ENCODE measurements around the gene ZNF410.
A peak's percentile ranks its signal among the peaks of the same experiment; 100 is the strongest.

Gene ZNF410

DNA sequence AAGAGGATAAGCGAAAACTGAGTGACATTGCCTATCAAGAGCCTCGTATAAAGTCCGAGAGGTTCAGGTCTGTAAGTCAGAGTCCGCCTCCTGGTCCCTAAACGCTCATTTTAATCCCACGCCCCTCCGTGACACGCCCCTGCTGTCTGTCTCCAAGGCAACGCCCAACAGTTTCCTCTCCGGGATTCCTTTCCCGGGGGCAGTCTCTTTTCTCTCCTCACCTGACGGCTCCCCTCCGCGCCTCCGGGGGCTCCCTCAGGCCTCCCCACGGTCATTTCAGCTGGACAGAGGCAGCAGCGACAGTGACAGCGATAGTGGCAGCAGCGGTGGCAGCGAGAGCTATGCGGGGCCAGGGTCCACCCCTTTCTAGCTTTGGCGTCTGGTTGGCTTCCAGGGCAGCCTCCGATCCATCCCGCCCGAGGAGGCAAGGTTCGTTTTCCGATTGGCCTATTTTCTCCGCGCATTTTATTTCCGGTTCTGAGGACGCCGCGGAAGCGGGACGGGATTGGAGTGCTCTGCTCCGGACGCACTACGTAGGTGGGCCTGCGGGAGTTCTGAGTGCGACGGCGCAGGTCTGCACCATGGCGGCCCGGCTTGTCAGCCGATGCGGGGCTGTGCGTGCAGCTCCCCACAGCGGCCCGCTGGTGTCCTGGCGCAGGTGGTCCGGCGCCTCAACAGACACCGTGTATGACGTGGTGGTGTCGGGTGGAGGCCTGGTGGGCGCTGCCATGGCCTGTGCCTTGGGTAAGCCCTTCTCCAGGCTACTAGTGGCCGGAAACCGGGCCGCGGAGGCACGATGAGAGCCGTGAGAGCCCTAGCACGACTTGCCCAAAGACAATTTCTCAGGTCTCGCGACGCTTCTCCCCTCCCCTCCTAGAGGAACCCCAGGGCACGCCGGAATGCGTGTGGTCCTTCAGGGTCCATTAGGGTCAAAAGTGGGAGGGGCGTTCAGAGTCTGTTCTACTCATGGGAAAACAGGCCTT is 63.4 kb downstream of the ZNF410 start, which contains the start of the genes COQ6 and FAM161B:
Gene COQ6 (plus strand): TSS at position 551 of the 983 bp plus-strand sequence. CDS start 31 bp downstream, at position 582.
Gene FAM161B (minus strand): TSS at position 343 of the 983 bp plus-strand sequence. CDS start 68 bp downstream, at position 275.
- peaks cover 13% of the 10 kb centered on the region for H3K4me1 Mint-ChIP-seq
- H3K27me3 Mint-ChIP-seq: no peaks in the 10 kb centered on the region
- ATAC-seq (ENCODE audit: low read depth): peak; percentile 88
- peak within 1 kb of the TSS; percentile 93 for H3K27ac Mint-ChIP-seq
- peak; percentile 88 to 90 for DNase-seq (ENCODE audit: low spot score in 2 of 2)
- no peaks in the 10 kb centered on the region for H3K9me3 Mint-ChIP-seq
- peak within 1 kb of the TSS; percentile 98 for H3K4me3 Mint-ChIP-seq
- peaks cover 4% of the 10 kb centered on the region for H3K36me3 Mint-ChIP-seq

DNA sequence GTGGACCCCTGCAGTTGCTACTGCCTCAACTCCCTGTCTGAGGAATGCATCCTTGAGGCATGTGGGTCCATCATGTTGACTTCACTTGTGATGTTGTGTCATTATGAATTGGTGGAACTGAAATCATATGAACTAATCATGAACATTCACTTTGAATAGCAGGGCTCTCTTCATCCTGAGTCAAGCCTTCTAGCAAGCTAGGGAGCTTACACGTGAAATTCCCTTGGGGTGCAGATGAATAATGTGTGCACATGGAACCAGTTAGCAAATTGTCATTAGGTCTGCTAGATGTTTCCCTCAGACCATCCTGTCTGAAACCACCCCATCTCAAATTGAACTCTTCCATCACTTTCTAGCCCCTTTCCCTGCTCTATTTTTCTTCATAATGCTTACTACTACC is 67.1 kb downstream of the ZNF410 start:
- Mint-ChIP-seq H3K36me3 (peaks cover 13% of the 10 kb centered on the region), H3K27me3 (no peaks in the 10 kb centered on the region), H3K27ac (peak overlapping the region; percentile 4), H3K4me3 (no peak overlapping the region), H3K4me1 (peaks cover 13% of the 10 kb centered on the region), H3K9me3 (no peaks in the 10 kb centered on the region)
- DNase-seq (ENCODE audit: low spot score in 2 of 2) (no peak), ATAC-seq (ENCODE audit: low read depth) (no peak)

DNA sequence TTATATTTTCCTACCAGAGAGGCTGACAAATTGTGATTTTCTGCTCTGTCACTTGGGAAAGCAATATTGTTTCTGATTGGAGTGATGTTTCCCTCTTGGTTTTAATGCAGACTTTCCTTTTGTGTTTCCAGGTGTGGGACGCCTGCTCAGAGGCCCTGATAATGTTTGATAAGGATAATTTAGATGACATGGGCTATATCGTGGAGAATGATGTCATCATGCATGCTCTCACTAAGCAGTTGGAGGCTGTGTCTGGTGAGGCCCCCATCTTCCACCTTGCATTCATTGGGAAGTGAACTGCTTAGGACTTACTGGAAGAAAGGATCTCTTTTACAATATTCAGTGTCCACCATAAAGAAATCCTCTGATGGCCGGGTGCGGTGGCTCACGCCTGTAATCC is 69.0 kb downstream of the ZNF410 start:
- no peak for ATAC-seq (ENCODE audit: low read depth)
- Mint-ChIP-seq H3K36me3 (peaks cover 20% of the 10 kb centered on the region), H3K27ac (no peak overlapping the region)

DNA sequence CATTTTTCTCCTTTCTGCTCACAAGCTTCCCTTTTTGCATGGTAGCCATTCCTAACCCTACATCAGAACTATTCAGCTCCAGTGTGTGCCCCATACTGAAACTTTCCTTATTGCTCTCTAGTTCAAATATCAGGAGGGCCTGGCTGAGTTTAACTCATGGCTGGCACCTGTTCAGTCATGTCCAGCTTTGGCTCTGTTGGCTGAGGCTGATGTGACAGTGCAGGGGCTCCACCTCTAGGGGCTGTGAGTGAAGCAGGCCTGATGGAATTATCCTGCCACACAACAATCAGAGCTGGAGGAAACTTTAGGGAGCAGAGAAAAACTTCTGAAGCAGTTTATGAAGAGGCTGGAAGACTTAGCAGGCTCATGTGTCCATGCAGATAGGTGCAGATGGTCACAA is 71.9 kb downstream of the ZNF410 start:
- Mint-ChIP-seq H3K4me1 (no peaks in the 10 kb centered on the region), H3K27me3 (no peaks in the 10 kb centered on the region), H3K9me3 (no peaks in the 10 kb centered on the region), H3K36me3 (peaks cover 31% of the 10 kb centered on the region), H3K27ac (no peak overlapping the region), H3K4me3 (no peak overlapping the region)
- DNase-seq (ENCODE audit: low spot score in 2 of 2): no peak
- no peak for ATAC-seq (ENCODE audit: low read depth)

More for the DNA sequence above, 69.0 kb downstream of the ZNF410 start:
- Mint-ChIP-seq H3K4me3 (no peak overlapping the region), H3K4me1 (peaks cover 6% of the 10 kb centered on the region), H3K9me3 (no peaks in the 10 kb centered on the region), H3K27me3 (no peaks in the 10 kb centered on the region)
- DNase-seq (ENCODE audit: low spot score in 2 of 2): no peak

DNA sequence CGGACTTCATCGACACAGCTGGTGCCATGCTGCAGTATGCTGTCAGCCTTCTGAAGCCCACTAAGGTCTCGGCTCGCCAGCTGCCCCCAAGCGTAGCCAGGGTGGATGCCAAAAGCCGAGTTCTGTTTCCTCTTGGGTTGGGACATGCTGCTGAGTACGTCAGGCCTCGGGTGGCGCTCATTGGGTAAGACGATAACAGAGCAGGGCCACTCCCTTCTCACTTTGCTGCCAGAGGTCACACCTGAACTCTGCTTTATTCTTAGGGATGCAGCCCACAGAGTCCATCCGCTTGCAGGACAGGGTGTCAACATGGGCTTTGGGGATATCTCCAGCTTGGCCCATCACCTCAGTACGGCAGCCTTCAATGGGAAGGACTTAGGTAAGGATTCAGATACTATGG is 74.5 kb downstream of the ZNF410 start:
- H3K4me3 Mint-ChIP-seq: no peak overlapping the region
- H3K9me3 Mint-ChIP-seq: no peaks in the 10 kb centered on the region
- peaks cover 28% of the 10 kb centered on the region for H3K36me3 Mint-ChIP-seq
- ATAC-seq (ENCODE audit: low read depth) (no peak), DNase-seq (ENCODE audit: low spot score in 2 of 2) (no peak)
- H3K27me3 Mint-ChIP-seq: no peaks in the 10 kb centered on the region
- no peak overlapping the region for H3K27ac Mint-ChIP-seq
- no peaks in the 10 kb centered on the region for H3K4me1 Mint-ChIP-seq

DNA sequence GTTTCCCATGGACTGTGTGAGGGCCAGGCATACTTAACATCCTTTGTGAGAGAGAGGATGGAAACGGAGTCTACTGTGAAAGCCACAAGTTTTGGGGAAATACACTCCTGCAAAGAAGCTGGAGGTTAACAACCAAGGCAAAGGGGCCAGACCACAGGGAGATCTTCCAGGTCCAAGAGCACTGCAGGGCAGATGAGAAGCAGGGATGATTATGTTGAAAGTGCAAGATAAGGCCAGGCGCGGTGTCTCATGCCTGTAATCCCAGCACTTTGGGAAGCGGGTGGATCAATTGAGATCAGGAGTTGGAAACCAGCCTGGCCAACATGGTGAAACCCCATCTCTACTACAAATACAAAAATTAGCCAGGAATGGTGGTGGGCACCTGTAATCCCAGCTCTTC is 78.6 kb downstream of the ZNF410 start:
- Mint-ChIP-seq H3K27me3 (no peaks in the 10 kb centered on the region), H3K27ac (no peak overlapping the region), H3K36me3 (peaks cover 30% of the 10 kb centered on the region), H3K4me3 (no peak overlapping the region), H3K4me1 (no peaks in the 10 kb centered on the region), H3K9me3 (no peaks in the 10 kb centered on the region)
- ATAC-seq (ENCODE audit: low read depth) (no peak), DNase-seq (ENCODE audit: low spot score in 2 of 2) (no peak)

DNA sequence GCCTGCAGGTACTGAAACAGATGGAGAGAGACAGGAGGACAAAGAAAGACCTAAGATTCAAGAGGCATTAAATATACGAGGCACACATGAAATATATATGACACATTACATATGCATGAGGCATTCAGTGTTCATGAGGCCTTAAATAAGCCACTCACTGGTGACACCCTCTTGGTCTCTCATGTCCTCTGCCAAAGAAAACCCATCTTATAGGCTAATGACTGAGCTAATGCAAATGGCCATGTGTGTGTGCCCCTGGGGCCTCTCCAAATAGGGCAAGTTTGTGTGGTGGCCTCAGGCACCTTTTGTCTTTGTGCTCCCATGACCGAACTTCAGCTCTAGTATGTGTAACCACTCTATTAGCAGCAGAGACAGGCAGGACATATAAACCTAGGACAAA is 82.2 kb downstream of the ZNF410 start:
- ATAC-seq (ENCODE audit: low read depth): no peak
- Mint-ChIP-seq H3K27ac (no peak overlapping the region), H3K4me1 (no peaks in the 10 kb centered on the region), H3K36me3 (peaks cover 18% of the 10 kb centered on the region), H3K27me3 (no peaks in the 10 kb centered on the region), H3K4me3 (no peak overlapping the region), H3K9me3 (no peaks in the 10 kb centered on the region)
- no peak for DNase-seq (ENCODE audit: low spot score in 2 of 2)

DNA sequence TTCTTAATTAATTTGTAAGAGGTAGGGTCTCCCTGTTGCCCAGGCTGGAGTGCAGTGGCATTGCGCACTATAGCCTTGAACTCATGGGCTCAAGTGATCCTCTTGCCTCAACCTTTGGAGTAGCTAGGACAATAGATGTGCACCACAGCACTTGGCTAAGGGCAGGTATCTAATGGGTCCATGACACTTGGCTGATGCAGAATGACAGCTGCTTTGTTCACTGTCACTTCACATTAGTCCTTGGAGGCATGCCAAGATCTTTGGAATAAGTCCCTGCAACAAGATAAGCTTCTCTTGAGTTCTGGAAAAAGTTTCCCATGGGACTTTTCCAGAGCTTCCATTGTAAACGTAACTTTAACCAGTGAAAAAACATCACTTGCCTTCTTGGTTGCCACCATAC is 86.8 kb downstream of the ZNF410 start:
- H3K27me3 Mint-ChIP-seq: no peaks in the 10 kb centered on the region
- no peak for ATAC-seq (ENCODE audit: low read depth)
- H3K4me1 Mint-ChIP-seq: no peaks in the 10 kb centered on the region
- H3K9me3 Mint-ChIP-seq: no peaks in the 10 kb centered on the region
- H3K27ac Mint-ChIP-seq: no peak overlapping the region
- no peak overlapping the region for H3K4me3 Mint-ChIP-seq
- DNase-seq (ENCODE audit: low spot score in 2 of 2): no peak
- peaks cover 18% of the 10 kb centered on the region for H3K36me3 Mint-ChIP-seq

DNA sequence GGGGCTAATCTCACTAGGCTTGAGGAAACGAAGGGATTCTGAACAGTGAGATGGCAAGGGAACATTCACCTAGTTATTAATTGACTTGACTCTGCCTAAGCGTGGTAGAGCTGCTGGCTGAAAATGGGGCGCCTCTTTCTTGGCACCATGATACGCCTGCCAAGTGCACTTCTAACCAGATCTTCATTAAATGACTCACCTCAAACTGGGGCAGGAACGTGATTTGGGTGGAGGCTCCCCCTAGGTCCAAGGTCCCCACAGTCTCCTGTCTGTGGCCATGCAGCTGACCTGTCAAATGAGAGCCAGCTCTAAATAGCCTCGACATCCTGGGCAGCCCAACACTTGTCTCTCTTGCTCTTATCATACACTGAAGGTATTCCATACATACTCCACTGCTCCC is 89.5 kb downstream of the ZNF410 start:
- H3K4me3 Mint-ChIP-seq: no peak overlapping the region
- no peaks in the 10 kb centered on the region for H3K9me3 Mint-ChIP-seq
- no peaks in the 10 kb centered on the region for H3K4me1 Mint-ChIP-seq
- H3K36me3 Mint-ChIP-seq: peaks cover 12% of the 10 kb centered on the region
- ATAC-seq (ENCODE audit: low read depth) (no peak), DNase-seq (ENCODE audit: low spot score in 2 of 2) (no peak)
- H3K27me3 Mint-ChIP-seq: no peaks in the 10 kb centered on the region
- no peak overlapping the region for H3K27ac Mint-ChIP-seq

DNA sequence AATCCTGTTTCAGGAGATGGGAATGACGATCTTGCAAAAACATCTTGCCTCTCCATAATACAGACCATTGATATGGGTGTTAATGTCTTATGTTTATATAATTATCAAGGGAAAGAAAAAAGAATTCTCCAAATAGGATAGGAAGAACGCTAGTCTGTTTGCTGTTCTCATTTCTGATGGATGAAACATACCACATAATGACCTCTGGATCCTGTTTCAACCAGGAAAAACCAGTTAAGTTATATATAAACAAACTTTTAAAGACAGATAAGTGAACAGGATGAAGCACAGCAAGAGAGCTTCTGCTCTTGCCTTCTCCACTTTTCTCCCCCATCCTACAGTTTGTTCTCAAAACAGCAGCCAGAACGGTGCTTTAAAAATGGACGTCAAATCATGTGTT is 91.2 kb downstream of the ZNF410 start:
- Mint-ChIP-seq H3K27ac (no peak overlapping the region), H3K36me3 (peaks cover 8% of the 10 kb centered on the region), H3K4me3 (no peak overlapping the region), H3K27me3 (no peaks in the 10 kb centered on the region), H3K9me3 (no peaks in the 10 kb centered on the region), H3K4me1 (no peaks in the 10 kb centered on the region)
- DNase-seq (ENCODE audit: low spot score in 2 of 2) (no peak), ATAC-seq (ENCODE audit: low read depth) (no peak)

Data from memory B cell (primary cell).